SKM-1 (cell line): ENCODE results near the gene ELL2.
"Not testable (repeated sequence)": the region's sequence is repeated elsewhere in the genome, so short reads cannot be mapped to it uniquely, and the experiment has no call there.

Experiments
- DNase-seq: peaks from one replicate; lab custom pipeline; 2025; ENCODE audit not compliant: unreplicated experiment; lab: John Stamatoyannopoulos, UW

ELL2 gene

GRCh38 chr5:95841914-95842812 lies 119.5 kb downstream of the ELL2 start:
- no peak for DNase-seq

GRCh38 chr5:95840956-95841705 lies 120.5 kb downstream of the ELL2 start:
- DNase-seq, result no peak

DNA sequence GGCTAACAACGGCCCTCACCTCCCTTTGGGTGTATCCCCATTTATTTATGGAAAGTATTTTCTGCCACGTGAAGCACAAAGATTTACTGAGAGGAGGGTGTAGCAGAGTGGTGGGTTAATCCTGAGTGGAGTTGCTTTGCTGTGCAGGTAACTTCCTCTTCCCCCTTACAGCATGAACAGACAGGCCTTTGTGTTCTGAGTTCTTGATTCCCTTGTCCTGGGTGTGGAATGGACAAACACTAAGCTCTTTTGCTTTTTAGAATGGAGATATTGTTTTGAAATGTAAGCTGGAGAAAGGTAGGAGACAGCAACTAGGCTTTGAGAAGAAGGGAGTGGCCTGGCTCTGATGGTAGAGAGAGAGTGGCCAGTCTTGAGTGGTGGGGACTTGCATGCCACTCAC lies 122.0 kb downstream of the ELL2 start:
- DNase-seq, result no peak

DNA sequence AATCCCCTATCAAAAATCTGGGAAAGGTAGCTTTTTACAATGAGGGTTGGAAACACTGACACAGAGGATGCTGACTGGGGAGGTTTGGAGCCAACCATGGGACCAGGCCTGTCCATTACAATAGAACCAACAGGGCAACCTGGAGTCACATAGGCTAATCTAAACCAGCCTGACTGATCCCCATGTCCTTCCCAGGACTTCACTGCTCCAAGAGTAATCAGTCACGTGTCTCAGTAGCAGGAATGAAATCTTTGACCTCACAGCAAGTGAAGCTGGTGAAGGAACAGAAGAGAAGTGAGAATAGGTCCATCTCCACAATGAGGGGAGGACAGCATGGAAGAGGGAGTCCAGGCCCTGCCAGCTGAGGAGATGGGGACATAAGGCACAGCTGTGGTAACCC lies 123.1 kb downstream of the ELL2 start:
- no peak for DNase-seq

DNA sequence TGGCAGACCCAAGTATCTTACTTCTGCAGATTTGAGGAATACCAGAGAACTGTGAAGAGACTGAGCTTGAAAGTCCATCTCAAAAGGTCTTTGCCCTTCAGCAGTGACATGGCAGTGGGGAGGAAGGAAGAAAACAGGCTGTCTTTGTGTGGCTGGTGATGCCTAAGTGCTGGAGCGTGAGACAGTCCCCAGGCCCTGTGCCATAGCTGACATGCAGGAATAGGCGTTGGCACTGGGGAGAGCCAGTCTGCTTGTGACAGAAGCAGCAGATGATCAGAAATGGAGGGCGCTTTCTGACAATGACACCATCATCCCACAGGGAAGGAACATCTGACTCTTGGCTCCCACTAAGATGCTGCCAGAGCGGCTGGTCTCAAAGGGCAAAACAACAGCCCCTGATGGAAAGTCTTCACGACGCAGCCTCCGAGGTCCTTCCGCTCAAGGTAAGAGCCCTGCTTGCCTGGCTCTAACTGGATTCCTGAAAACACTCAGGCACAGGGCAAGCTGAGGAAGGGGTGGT lies 123.6 kb downstream of the ELL2 start:
- no peak for DNase-seq

DNA sequence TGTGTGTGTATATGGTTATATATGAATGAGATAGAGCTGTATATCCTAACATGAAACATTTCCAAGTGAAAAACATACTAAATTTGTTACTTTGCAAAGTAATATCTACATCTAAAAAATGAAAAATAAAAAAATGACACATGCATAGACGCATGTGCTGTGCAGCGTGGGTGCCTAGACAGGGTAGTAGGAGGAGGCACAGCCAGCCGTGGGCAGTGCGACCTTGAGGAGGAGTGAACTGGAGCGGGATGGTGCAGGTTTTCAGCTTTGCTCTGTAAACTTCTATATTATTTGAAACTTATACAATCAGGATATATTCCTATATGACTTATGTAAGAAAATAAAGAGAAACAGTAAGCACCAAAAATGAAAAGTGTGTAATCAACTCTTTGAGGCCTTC lies 124.2 kb downstream of the ELL2 start:
- DNase-seq, result no peak

- not testable (repeated sequence) for DNase-seq
Observed at GRCh38 chr5:95836971-95837370, 124.7 kb downstream of the ELL2 start.

GRCh38 chr5:95836544-95836943 lies 125.1 kb downstream of the ELL2 start:
- DNase-seq, result no peak

DNA sequence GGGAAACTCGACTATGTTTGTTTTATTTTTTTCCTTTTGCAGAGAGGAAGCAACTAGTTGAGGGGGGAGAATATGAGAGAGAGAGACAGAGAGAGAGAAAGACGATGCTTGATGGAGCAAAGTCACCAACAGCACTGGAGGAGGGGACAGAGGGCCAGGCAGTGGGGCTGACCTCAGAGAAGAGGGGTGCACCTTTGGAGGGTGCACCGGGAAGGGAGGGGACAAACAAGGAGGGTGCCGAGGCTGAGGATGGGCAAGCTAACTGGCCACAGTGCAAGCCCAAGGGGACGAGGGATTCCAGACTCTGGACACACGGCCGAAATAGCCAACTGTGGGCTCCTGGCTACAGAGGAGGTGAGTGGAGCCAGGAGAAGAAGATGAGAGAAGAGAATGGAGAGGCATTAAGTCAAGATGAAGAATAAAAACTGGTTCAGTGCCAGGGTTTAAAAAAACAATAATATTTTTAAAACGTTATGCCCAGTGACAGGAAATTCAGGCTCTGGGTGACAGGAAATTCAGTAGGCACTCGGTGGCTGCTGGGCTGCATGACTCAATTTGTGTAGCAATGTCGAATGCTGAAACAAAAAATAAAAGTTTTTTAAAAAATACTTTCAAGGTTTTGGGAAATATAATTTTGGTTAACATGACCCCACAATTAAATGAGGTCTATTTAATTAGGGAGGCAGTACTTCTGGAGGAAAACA lies 125.8 kb downstream of the ELL2 start:
- DNase-seq, result no peak
